Activated B cell treated with CpG ODN at 0.5 μM for 24 hours (primary cell): Measurements from ENCODE around the gene DCP1B. TPM values are rescaled to one million over a fixed set of nuclear protein-coding genes. Genes with fewer than 3 reads are reported as not detected.

ENCODE experiments used
- ATAC-seq: fragments of 200-7000 bp; cut with Tn5 transposase; one replicate; pipeline ENCODE4 v1.10.0; 2021; ENCODE audit warnings: low read depth, mild to moderate bottlenecking, moderate library complexity
- CTCF ChIA-PET: fragments of 350-600 bp; sonication (Branson Sonifier 250); formaldehyde crosslinking; loops from one replicate; lab custom pipeline; 2021; ENCODE audit warnings: antibody characterized with exemption; lab: Charles Lee
- POLR2A ChIA-PET: fragments of 350-600 bp; sonication (Branson Sonifier 250); formaldehyde crosslinking; loops from one replicate; lab custom pipeline; 2021; ENCODE audit warnings: antibody characterized with exemption; lab: Charles Lee
- DNase-seq: peaks from one replicate; pipeline ENCODE4 v3.0.0; 2022
- H3K27ac Mint-ChIP-seq: one replicate; pipeline ENCODE4 v1.8.0; 2020; ENCODE audit warnings: mixed read lengths
- H3K27me3 Mint-ChIP-seq: one replicate; pipeline ENCODE4 v1.8.0; 2021; ENCODE audit warnings: mixed read lengths
- H3K36me3 Mint-ChIP-seq: one replicate; pipeline ENCODE4 v1.8.0; 2021; ENCODE audit warnings: low read depth, mixed read lengths
- H3K4me1 Mint-ChIP-seq: one replicate; pipeline ENCODE4 v1.8.0; 2021; ENCODE audit warnings: mixed read lengths
- H3K4me3 Mint-ChIP-seq: one replicate; pipeline ENCODE4 v1.8.0; 2020; ENCODE audit warnings: mild to moderate bottlenecking, mixed read lengths
- H3K9me3 Mint-ChIP-seq: one replicate; pipeline ENCODE4 v1.8.0; 2020; ENCODE audit warnings: mixed read lengths
- intact Hi-C: fragments of 100-400 bp; cut with micrococcal nuclease; formaldehyde crosslinking; loops from one replicate; pipeline ENCODE4 v1.15.1; 2024
- total RNA-seq: library from RNA; stranded (reverse); gene quantifications from 2 replicates; pipeline ENCODE4 v1.2.3, GENCODE V29; 2022
- TF ChIP-seq, protein P1 (sequence below): fragments of 200-600 bp; IDR thresholded peaks from one replicate; pipeline ENCODE4 v1.8.0; 2022; ENCODE audit warnings: antibody characterized with exemption, mild to moderate bottlenecking

The DCP1B gene
- total RNA-seq, 1 donor from 2014 or later: 14.7 TPM

DNA sequence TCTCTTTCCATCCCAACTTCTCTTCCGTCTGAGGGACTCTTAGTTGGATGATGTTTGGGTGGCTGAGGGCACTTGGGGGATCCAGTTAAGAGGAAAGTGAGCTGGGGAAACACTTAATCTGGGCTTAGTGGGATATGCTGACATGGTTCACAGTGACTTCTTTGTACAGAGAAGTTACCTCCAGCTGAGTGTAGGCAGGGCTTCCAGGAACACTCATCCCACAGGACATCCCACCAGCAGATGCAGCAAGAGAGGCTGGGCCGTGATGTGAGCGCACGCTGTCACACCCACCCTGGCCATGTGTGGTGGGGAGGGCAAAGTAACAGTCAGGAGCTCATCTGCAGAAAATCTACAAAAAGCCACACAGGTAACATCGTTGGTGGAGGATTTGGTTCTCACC, 85.0 kb downstream of the DCP1B start:
- no peaks in the 10 kb centered on the region for H3K36me3 Mint-ChIP-seq
- ATAC-seq (no peak), DNase-seq (no peak)
- H3K27ac Mint-ChIP-seq: no peak overlapping the region
- POLR2A ChIA-PET: interaction anchor here (0.8 to 1.0 kb wide), 3 partner anchors 14 to 228 kb away, joined by 3 to 4 read pairs (median 3); partner anchors contain the start of gene ADIPOR2
- H3K9me3 Mint-ChIP-seq: no peaks in the 10 kb centered on the region
- intact Hi-C loops: loop anchor here (2.0 kb wide), 1 partner anchor 14 kb away; no protein-coding TSS in a partner anchor
- TF ChIP-seq, protein P1, sequence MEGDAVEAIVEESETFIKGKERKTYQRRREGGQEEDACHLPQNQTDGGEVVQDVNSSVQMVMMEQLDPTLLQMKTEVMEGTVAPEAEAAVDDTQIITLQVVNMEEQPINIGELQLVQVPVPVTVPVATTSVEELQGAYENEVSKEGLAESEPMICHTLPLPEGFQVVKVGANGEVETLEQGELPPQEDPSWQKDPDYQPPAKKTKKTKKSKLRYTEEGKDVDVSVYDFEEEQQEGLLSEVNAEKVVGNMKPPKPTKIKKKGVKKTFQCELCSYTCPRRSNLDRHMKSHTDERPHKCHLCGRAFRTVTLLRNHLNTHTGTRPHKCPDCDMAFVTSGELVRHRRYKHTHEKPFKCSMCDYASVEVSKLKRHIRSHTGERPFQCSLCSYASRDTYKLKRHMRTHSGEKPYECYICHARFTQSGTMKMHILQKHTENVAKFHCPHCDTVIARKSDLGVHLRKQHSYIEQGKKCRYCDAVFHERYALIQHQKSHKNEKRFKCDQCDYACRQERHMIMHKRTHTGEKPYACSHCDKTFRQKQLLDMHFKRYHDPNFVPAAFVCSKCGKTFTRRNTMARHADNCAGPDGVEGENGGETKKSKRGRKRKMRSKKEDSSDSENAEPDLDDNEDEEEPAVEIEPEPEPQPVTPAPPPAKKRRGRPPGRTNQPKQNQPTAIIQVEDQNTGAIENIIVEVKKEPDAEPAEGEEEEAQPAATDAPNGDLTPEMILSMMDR: no peak
- H3K4me1 Mint-ChIP-seq: peaks cover 58% of the 10 kb centered on the region
- peaks cover 9% of the 10 kb centered on the region for H3K27me3 Mint-ChIP-seq
- peak overlapping the region; percentile 35 for H3K4me3 Mint-ChIP-seq
- CTCF ChIA-PET: interaction anchor here (2.4 kb wide), 1 partner anchor 21 kb away, joined by 10 read pairs; no protein-coding TSS in a partner anchor

- ChIA-PET POLR2A (interaction anchor here (0.8 to 1.0 kb wide), 3 partner anchors 14 to 228 kb away, joined by 3 to 4 read pairs (median 3); partner anchors contain the start of gene ADIPOR2), CTCF (interaction anchor here (2.4 kb wide), 1 partner anchor 21 kb away, joined by 10 read pairs; no protein-coding TSS in a partner anchor)
These were observed 85.4 kb downstream of the DCP1B start for GRCh38 chr12:1918884-1919236.

GRCh38 chr12:1918081-1918883, 86.0 kb downstream of the DCP1B start, which contains the start of gene CACNA2D4:
Gene CACNA2D4, minus strand, starts transcription at chr12:1918652. Its CDS starts 179 bp downstream, at chr12:1918473.
- intact Hi-C loops: loop anchor here (2.0 kb wide), 1 partner anchor 15 kb away; no protein-coding TSS in a partner anchor
- peaks cover 50% of the 10 kb centered on the region for H3K4me1 Mint-ChIP-seq
- no peak for ATAC-seq
- peak within 1 kb of the TSS; percentile 86 for H3K4me3 Mint-ChIP-seq
- ChIA-PET POLR2A (interaction anchor here (0.6 to 1.4 kb wide), 7 partner anchors 15 to 1308 kb away, joined by 3 to 5 read pairs (median 4); partner anchors contain the start of gene ADIPOR2), CTCF (interaction anchor here (2.4 kb wide), 1 partner anchor 22 kb away, joined by 10 read pairs; no protein-coding TSS in a partner anchor)
- DNase-seq: no peak
- no peaks in the 10 kb centered on the region for H3K36me3 Mint-ChIP-seq
- no peaks in the 10 kb centered on the region for H3K9me3 Mint-ChIP-seq
- H3K27ac Mint-ChIP-seq: peak within 1 kb of the TSS; percentile 87
- TF ChIP-seq, protein P1: no peak
- peaks cover 9% of the 10 kb centered on the region for H3K27me3 Mint-ChIP-seq

More at GRCh38 chr12:1918884-1919236, 85.4 kb downstream of the DCP1B start:
- Mint-ChIP-seq H3K27me3 (peaks cover 9% of the 10 kb centered on the region), H3K4me3 (peak overlapping the region; percentile 35), H3K27ac (no peak overlapping the region), H3K36me3 (no peaks in the 10 kb centered on the region), H3K4me1 (peaks cover 55% of the 10 kb centered on the region), H3K9me3 (no peaks in the 10 kb centered on the region)
- intact Hi-C loops: loop anchor here (2.0 kb wide), 1 partner anchor 14 kb away; no protein-coding TSS in a partner anchor
- DNase-seq: no peak
- TF ChIP-seq, protein P1: no peak
- no peak for ATAC-seq

- TF ChIP-seq, protein P1: no peak
- H3K4me3 Mint-ChIP-seq: peak overlapping the region; percentile 86
- ATAC-seq (peak; percentile 64), DNase-seq (no peak)
- H3K27ac Mint-ChIP-seq: peak overlapping the region; percentile 87
- no peaks in the 10 kb centered on the region for H3K36me3 Mint-ChIP-seq
- ChIA-PET CTCF (interaction anchor here (2.4 kb wide), 1 partner anchor 23 kb away, joined by 10 read pairs; no protein-coding TSS in a partner anchor), POLR2A (interaction anchor here (0.7 to 1.8 kb wide), 4 partner anchors 16 to 175 kb away, joined by 4 to 5 read pairs (median 4); no protein-coding TSS in a partner anchor)
- intact Hi-C loops: loop anchor here (2.0 kb wide), 1 partner anchor 15 kb away; no protein-coding TSS in a partner anchor
- no peaks in the 10 kb centered on the region for H3K9me3 Mint-ChIP-seq
- peaks cover 9% of the 10 kb centered on the region for H3K27me3 Mint-ChIP-seq
- H3K4me1 Mint-ChIP-seq: peaks cover 42% of the 10 kb centered on the region
These were observed 86.8 kb downstream of the DCP1B start for GRCh38 chr12:1917172-1918070.
